Endothelial cell of umbilical vein (primary cell): ENCODE measurements around the gene HIGD1C. TPM values are rescaled to one million over a fixed set of nuclear protein-coding genes. Genes with fewer than 3 reads are reported as not detected.

Source experiments
- BruUV-seq: library from RNA; stranded (reverse); fragments of 400-500 nt; replicated peaks from 2 replicates; lab custom pipeline; 2021; lab: Mats Ljungman, UMichigan
- CTCF ChIA-PET: fragments of 300-600, 350-600 bp; sonication (Branson Sonifier 250); formaldehyde crosslinking; loops from one replicate; lab custom pipeline; 2021; ENCODE audit warnings: antibody characterized with exemption, inconsistent platforms; lab: Charles Lee
- POLR2A ChIA-PET: fragments of 300-600, 350-600 bp; sonication (Branson Sonifier 250); formaldehyde crosslinking; loops from one replicate; lab custom pipeline; 2021; ENCODE audit warnings: antibody characterized with exemption, inconsistent platforms; lab: Charles Lee
- DNase-seq: peaks from one replicate; pipeline ENCODE4 v3.0.0-alpha.2; 2011; ENCODE audit warnings: low read depth, low spot score
- FAIRE-seq: peaks from 2 replicates; lab custom pipeline; 2011; peaks lifted over from hg19 to GRCh38; lab: Jason Lieb, UNC
- H2AFZ ChIP-seq: 2 replicates; pipeline ENCODE4 v1.6.0; 2012; ENCODE audit warnings: low read depth, low read length, control low read depth, inconsistent platforms
- H3K27ac ChIP-seq: 2 replicates; pipeline ENCODE4 v1.5.1; 2011; ENCODE audit warnings: low read depth, mild to moderate bottlenecking, control low read depth, low read length, moderate library complexity; ENCODE audit not compliant: insufficient read depth
- H3K27me3 ChIP-seq, 2 experiments: 2 replicates each; pipeline versions ENCODE4 v1.6.0 to v1.6.1; 2011; ENCODE audit warnings: low read length in 2 of 2, mixed read lengths in 1 of 2; ENCODE audit not compliant: control insufficient read depth in 2 of 2, insufficient read depth in 2 of 2
- H3K36me3 ChIP-seq, 2 experiments: 2 replicates in 1 of 2; 3 replicates in 1 of 2; pipeline ENCODE4 v1.5.1; 2011; ENCODE audit warnings: low read length in 2 of 2, mild to moderate bottlenecking in 1 of 2, moderate library complexity in 1 of 2; ENCODE audit not compliant: control insufficient read depth in 2 of 2, insufficient read depth in 2 of 2; ENCODE audit errors: extremely low read depth in 1 of 2
- H3K4me1 ChIP-seq: 3 replicates; pipeline ENCODE4 v1.5.1; 2011; ENCODE audit warnings: mild to moderate bottlenecking, low read length; ENCODE audit not compliant: control insufficient read depth, insufficient read depth; ENCODE audit errors: extremely low read depth
- H3K4me2 ChIP-seq: 2 replicates; pipeline ENCODE4 v1.6.1; 2011; ENCODE audit warnings: low read length, control low read depth, mixed read lengths; ENCODE audit not compliant: insufficient read depth
- H3K4me3 ChIP-seq, 3 experiments: fragments of 200-600 bp in 1 of 3; sonication (generic), shearing (Covaris generic) in 1 of 3; replicated peaks in 1 of 3; 2 replicates each; pipeline ENCODE4 v1.5.1; 2011 to 2016; ENCODE audit warnings: control low read depth in 3 of 3, low read length in 3 of 3, mild to moderate bottlenecking in 2 of 3, inconsistent platforms in 1 of 3, low read depth in 1 of 3, moderate library complexity in 1 of 3; ENCODE audit not compliant: insufficient read depth in 1 of 3
- H3K79me2 ChIP-seq: 2 replicates; pipeline ENCODE4 v1.6.0; 2012; ENCODE audit warnings: low read length, inconsistent platforms; ENCODE audit not compliant: control insufficient read depth, insufficient read depth
- H3K9ac ChIP-seq: replicated peaks from 2 replicates; pipeline ENCODE3; 2011; ENCODE audit warnings: low read length, control low read depth; ENCODE audit not compliant: insufficient read depth; ENCODE audit errors: extremely low read depth
- H3K9me1 ChIP-seq: replicated peaks from 3 replicates; pipeline ENCODE4 v1.6.0; 2011; ENCODE audit warnings: mild to moderate bottlenecking, low read length; ENCODE audit not compliant: control insufficient read depth, insufficient read depth; ENCODE audit errors: extremely low read depth
- H3K9me3 ChIP-seq: replicated peaks from 2 replicates; pipeline ENCODE4 v1.5.1; 2012; ENCODE audit warnings: low read length, inconsistent platforms; ENCODE audit not compliant: control insufficient read depth, insufficient read depth
- H4K20me1 ChIP-seq: replicated peaks from 2 replicates; pipeline ENCODE3; 2011; ENCODE audit warnings: mild to moderate bottlenecking, low read length; ENCODE audit not compliant: control insufficient read depth, insufficient read depth; ENCODE audit errors: extremely low read depth
- EZH2 ChIP-seq: IDR thresholded peaks from 2 replicates; pipeline ENCODE4 v1.6.1; 2012; ENCODE audit warnings: borderline replicate concordance, low read depth, mild to moderate bottlenecking, moderate library complexity, low read length, inconsistent platforms; ENCODE audit not compliant: severe bottlenecking
- FOS ChIP-seq: IDR thresholded peaks from 2 replicates; pipeline ENCODE4 v1.6.1; 2011; ENCODE audit warnings: mild to moderate bottlenecking, low read length, moderate library complexity, borderline replicate concordance; ENCODE audit not compliant: insufficient read depth
- GATA2 ChIP-seq: IDR thresholded peaks from 2 replicates; pipeline ENCODE4 v1.7.0; 2011; ENCODE audit warnings: low read depth, mild to moderate bottlenecking, moderate library complexity, mixed read lengths, low read length; ENCODE audit not compliant: insufficient read length, insufficient read depth
- JUN ChIP-seq: IDR thresholded peaks from 2 replicates; pipeline ENCODE4 v1.6.1; 2011; ENCODE audit warnings: borderline replicate concordance, low read depth; ENCODE audit not compliant: insufficient read length, insufficient read depth
- MAX ChIP-seq: IDR thresholded peaks from 2 replicates; pipeline ENCODE4 v1.6.1; 2011; ENCODE audit not compliant: insufficient read depth, insufficient read length
- MYC ChIP-seq: IDR thresholded peaks from one replicate; pipeline ENCODE4 v1.6.1; 2011; ENCODE audit warnings: mild to moderate bottlenecking, low read depth, low read length
- POLR2A ChIP-seq: IDR thresholded peaks from 2 replicates; pipeline ENCODE4 v1.6.1; 2012; ENCODE audit warnings: low read depth, mild to moderate bottlenecking, control low read depth, low read length
- POLR2AphosphoS5 ChIP-seq: IDR thresholded peaks from 2 replicates; pipeline ENCODE4 v1.6.1; 2012; ENCODE audit warnings: low read depth, mild to moderate bottlenecking, control low read depth, low read length, moderate library complexity; ENCODE audit not compliant: insufficient read depth
- dilution Hi-C: fragments of 300-500 bp; cut with MboI; formaldehyde crosslinking; loops from one replicate; pipeline ENCODE4 v1.15.0; 2019; ENCODE audit warnings: low sequenced_read_pairs; ENCODE audit not compliant: extremely low pct_ligation_motif_present
- intact Hi-C: fragments of 100-400 bp; cut with micrococcal nuclease; formaldehyde crosslinking; loops from one replicate; pipeline ENCODE4 v1.10.0; 2022
- polyA plus RNA-seq, 4 experiments: library from polyadenylated mRNA; depleted of rRNA in 3 of 4; stranded (reverse) in 3 of 4; unstranded in 1 of 4; fragments of >200 nt; gene quantifications; 2 replicates each; pipeline versions ENCODE4 v1.2.1 to v1.2.3, GENCODE V29; 2011 to 2012; ENCODE audit warnings: missing spikeins in 1 of 4
- total RNA-seq: library from RNA; stranded (reverse); gene quantifications from 2 replicates; pipeline ENCODE4 v1.2.3, GENCODE V29; 2021
- TF ChIP-seq, protein P1 (sequence below), 2 donors: IDR thresholded peaks; 1 replicate in 1 of 2; 2 replicates in 1 of 2; pipeline ENCODE4 v1.5.1; 2011; ENCODE audit warnings: low read length in 2 of 2, mild to moderate bottlenecking in 2 of 2, moderate library complexity in 2 of 2, control low read depth in 1 of 2, inconsistent platforms in 1 of 2, low read depth in 1 of 2; ENCODE audit not compliant: insufficient read depth in 1 of 2; ENCODE audit errors: extremely low read depth in 1 of 2

Gene HIGD1C
- total and polyA plus RNA-seq, 2 donors (not counting 3 experiments of a cell fraction or from before 2014, with no cell fraction given) = not detected

- H3K27ac ChIP-seq = no peak overlapping the region
- no peaks in the 10 kb centered on the region for H3K79me2 ChIP-seq
- H2AFZ ChIP-seq = no peak overlapping the region
- H3K9me3 ChIP-seq = no peaks in the 10 kb centered on the region
- no peaks in the 10 kb centered on the region for H3K9me1 ChIP-seq
- H3K4me1 ChIP-seq = no peaks in the 10 kb centered on the region
- H3K27me3 ChIP-seq = no peaks in the 10 kb centered on the region
- no peak for DNase-seq
- dilution Hi-C loops (no loop called here), intact Hi-C loops (no loop called here)
- no peak overlapping the region for H3K9ac ChIP-seq
- FAIRE-seq = no peak
- no peak overlapping the region for H3K4me2 ChIP-seq
- ChIA-PET POLR2A (no interaction called here), CTCF (interaction anchor here (1.0 kb wide), 1 partner anchor 177 kb away, joined by 4 read pairs; no protein-coding TSS in a partner anchor)
- TF ChIP-seq FOS (no peak), EZH2 (no peak), POLR2AphosphoS5 (no peak), POLR2A (no peak), GATA2 (no peak), JUN (no peak), MAX (no peak), MYC (no peak)
- TF ChIP-seq, protein P1, sequence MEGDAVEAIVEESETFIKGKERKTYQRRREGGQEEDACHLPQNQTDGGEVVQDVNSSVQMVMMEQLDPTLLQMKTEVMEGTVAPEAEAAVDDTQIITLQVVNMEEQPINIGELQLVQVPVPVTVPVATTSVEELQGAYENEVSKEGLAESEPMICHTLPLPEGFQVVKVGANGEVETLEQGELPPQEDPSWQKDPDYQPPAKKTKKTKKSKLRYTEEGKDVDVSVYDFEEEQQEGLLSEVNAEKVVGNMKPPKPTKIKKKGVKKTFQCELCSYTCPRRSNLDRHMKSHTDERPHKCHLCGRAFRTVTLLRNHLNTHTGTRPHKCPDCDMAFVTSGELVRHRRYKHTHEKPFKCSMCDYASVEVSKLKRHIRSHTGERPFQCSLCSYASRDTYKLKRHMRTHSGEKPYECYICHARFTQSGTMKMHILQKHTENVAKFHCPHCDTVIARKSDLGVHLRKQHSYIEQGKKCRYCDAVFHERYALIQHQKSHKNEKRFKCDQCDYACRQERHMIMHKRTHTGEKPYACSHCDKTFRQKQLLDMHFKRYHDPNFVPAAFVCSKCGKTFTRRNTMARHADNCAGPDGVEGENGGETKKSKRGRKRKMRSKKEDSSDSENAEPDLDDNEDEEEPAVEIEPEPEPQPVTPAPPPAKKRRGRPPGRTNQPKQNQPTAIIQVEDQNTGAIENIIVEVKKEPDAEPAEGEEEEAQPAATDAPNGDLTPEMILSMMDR (IDR thresholded peaks at IDR 0.05; ENCODE audit: extremely low read depth in 1 of 2, insufficient read depth in 1 of 2, low read depth in 1 of 2, low read length in 2 of 2) = no peak
- BruUV-seq = no TSS peak
- H3K4me3 ChIP-seq = no peak overlapping the region
- no peaks in the 10 kb centered on the region for H4K20me1 ChIP-seq
- H3K36me3 ChIP-seq = peaks cover 0 to 3% of the 10 kb centered on the region in 2 experiments
Measured at GRCh38 chr12:51001799-51002198, 49.5 kb downstream of the HIGD1C start.
